Mammary epithelial cell (primary cell): Measurements from ENCODE around the gene ZFAND2B.

Experiments used
- CTCF ChIP-seq, 2 donors: IDR thresholded peaks in 1 of 2; conservative IDR thresholded peaks in 1 of 2; 2 replicates each; pipeline ENCODE4 v1.5.1; 2011 to 2012; ENCODE audit warnings: inconsistent platforms in 2 of 2, low read length in 2 of 2, mild to moderate bottlenecking in 2 of 2, control low read depth in 1 of 2, low read depth in 1 of 2; ENCODE audit not compliant: insufficient read depth in 1 of 2; ENCODE audit errors: extremely low read depth in 1 of 2
- EZH2 ChIP-seq: IDR thresholded peaks from 2 replicates; pipeline ENCODE4 v1.6.1; 2012; ENCODE audit warnings: low read length, inconsistent platforms, borderline replicate concordance

GRCh38 chr2:219229305-219230058, 22.9 kb downstream of the ZFAND2B start, which contains the start of the genes ANKZF1 and ATG9A:
- TF ChIP-seq CTCF (conservative IDR thresholded peaks at IDR 0.05 in 1 of 2, IDR thresholded peaks at IDR 0.05 in 1 of 2; ENCODE audit: extremely low read depth in 1 of 2, insufficient read depth in 1 of 2, low read depth in 1 of 2, low read length in 2 of 2) (no peak), EZH2 (no peak)
